Nephron (organoid): ENCODE results near the gene SIK3.
A peak's percentile ranks its signal among the peaks of the same experiment; 100 is the strongest.

Experiments
- H3K27ac Mint-ChIP-seq, 3 experiments: 2 replicates each; pipeline ENCODE4 v1.8.0; 2020; ENCODE audit warnings: mixed read lengths in 3 of 3, mild to moderate bottlenecking in 2 of 3, moderate library complexity in 1 of 3
- H3K27me3 Mint-ChIP-seq: 2 replicates; pipeline ENCODE4 v1.8.0; 2021; ENCODE audit warnings: low read depth, mild to moderate bottlenecking, moderate library complexity, mixed read lengths
- H3K36me3 Mint-ChIP-seq: 2 replicates; pipeline ENCODE4 v1.8.0; 2020; ENCODE audit warnings: low read depth, mixed read lengths
- H3K4me1 Mint-ChIP-seq: 2 replicates; pipeline ENCODE4 v1.8.0; 2020; ENCODE audit warnings: mixed read lengths
- H3K4me3 Mint-ChIP-seq, 3 experiments: 2 replicates each; pipeline ENCODE4 v1.8.0; 2020; ENCODE audit warnings: mild to moderate bottlenecking in 3 of 3, mixed read lengths in 3 of 3, moderate library complexity in 2 of 3
- H3K9me3 Mint-ChIP-seq: 2 replicates; pipeline ENCODE4 v1.8.0; 2020; ENCODE audit warnings: mixed read lengths
- CTCF ChIP-seq, 3 experiments: fragments of 200-600 bp; sonication (generic); IDR thresholded peaks; one replicate each; pipeline ENCODE4 v1.5.0; 2021; ENCODE audit warnings: antibody characterized with exemption in 3 of 3; ENCODE audit not compliant: unreplicated experiment in 3 of 3

SIK3 gene

DNA sequence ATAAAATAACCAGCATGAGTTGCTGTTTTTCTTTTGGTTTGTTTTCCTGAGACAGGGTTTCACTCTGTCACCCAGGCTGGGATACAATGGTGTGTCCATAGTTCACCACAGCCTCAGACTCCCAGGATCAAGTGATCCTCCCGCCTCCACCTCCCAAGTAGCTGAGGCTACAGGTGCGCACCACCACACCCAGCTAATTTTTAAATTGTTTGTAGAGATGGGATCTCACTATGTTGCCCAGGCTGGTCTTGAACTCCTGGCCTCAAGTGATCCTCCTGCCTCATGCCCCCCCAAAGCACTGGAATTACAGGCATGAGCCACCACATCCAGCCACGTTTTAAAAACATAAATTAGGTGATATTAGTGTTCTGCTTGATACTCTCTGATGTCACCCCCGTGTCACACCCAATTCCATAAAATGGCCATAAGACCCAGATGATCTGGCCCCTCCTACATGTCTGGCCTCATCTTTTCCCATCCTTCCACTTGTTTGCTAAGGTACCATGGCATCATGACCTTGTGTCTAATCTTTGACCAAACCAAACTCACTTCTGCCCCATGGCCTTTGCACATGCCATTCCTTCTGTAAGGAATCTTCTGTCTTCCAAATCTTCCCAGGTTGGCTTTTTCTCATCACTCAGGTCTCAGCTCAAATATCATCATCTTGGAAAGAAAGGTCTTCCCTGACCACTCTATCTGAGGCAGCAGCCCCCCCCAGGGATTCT is 6.3 kb downstream of the SIK3 start:
- Mint-ChIP-seq H3K9me3 (no peaks in the 10 kb centered on the region), H3K27ac (no peak overlapping the region), H3K36me3 (peaks cover 11% of the 10 kb centered on the region), H3K4me1 (peaks cover 30% of the 10 kb centered on the region), H3K4me3 (no peak overlapping the region), H3K27me3 (no peaks in the 10 kb centered on the region)
- no peak for TF ChIP-seq CTCF (IDR thresholded peaks at IDR 0.05; ENCODE audit: unreplicated experiment in 3 of 3)

- TF ChIP-seq CTCF (IDR thresholded peaks at IDR 0.05; ENCODE audit: unreplicated experiment in 3 of 3), result no peak
- H3K4me3 Mint-ChIP-seq, result no peak overlapping the region
- no peak overlapping the region for H3K27ac Mint-ChIP-seq
- H3K36me3 Mint-ChIP-seq, result peaks cover 11% of the 10 kb centered on the region
- H3K4me1 Mint-ChIP-seq, result peaks cover 15% of the 10 kb centered on the region
- H3K27me3 Mint-ChIP-seq, result no peaks in the 10 kb centered on the region
- no peaks in the 10 kb centered on the region for H3K9me3 Mint-ChIP-seq
These were observed 8.0 kb downstream of the SIK3 start for GRCh38 chr11:117090111-117090706.

GRCh38 chr11:117089685-117090084 is 8.5 kb downstream of the SIK3 start:
- Mint-ChIP-seq H3K9me3 (no peaks in the 10 kb centered on the region), H3K36me3 (peaks cover 11% of the 10 kb centered on the region)
- no peak for TF ChIP-seq CTCF (IDR thresholded peaks at IDR 0.05; ENCODE audit: unreplicated experiment in 3 of 3)

DNA sequence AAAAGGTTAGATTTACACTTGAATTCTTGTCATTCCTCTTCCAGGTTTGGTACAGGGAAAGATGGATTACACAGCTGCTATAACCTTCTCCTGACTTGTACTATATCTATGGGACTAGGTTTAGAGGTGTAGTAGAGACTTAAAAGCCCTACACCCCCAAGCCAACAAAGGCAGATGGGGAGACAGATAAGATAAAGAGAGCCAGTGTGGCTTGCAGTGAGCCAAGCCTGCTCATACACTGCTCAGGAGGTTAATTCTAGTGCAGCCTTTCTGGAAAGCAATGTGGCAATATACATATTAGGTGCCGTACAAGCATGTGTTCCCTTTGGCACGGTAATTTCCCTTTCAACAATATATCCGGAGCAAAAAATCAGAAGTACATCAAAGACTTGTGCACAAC is 10.8 kb downstream of the SIK3 start:
- H3K4me3 Mint-ChIP-seq, result no peak overlapping the region
- H3K4me1 Mint-ChIP-seq, result peaks cover 26% of the 10 kb centered on the region
- no peak for TF ChIP-seq CTCF (IDR thresholded peaks at IDR 0.05; ENCODE audit: unreplicated experiment in 3 of 3)
- H3K36me3 Mint-ChIP-seq, result peaks cover 9% of the 10 kb centered on the region
- no peaks in the 10 kb centered on the region for H3K27me3 Mint-ChIP-seq
- no peaks in the 10 kb centered on the region for H3K9me3 Mint-ChIP-seq
- H3K27ac Mint-ChIP-seq, result no peak overlapping the region

More at GRCh38 chr11:117089685-117090084, 8.5 kb downstream of the SIK3 start:
- H3K4me3 Mint-ChIP-seq, result no peak overlapping the region
- H3K27me3 Mint-ChIP-seq, result no peaks in the 10 kb centered on the region
- H3K4me1 Mint-ChIP-seq, result peaks cover 13% of the 10 kb centered on the region
- no peak overlapping the region for H3K27ac Mint-ChIP-seq

- Mint-ChIP-seq H3K27me3 (no peaks in the 10 kb centered on the region), H3K4me1 (peaks cover 26% of the 10 kb centered on the region), H3K4me3 (no peak overlapping the region), H3K27ac (peak overlapping the region in 2 of 3 experiments; percentile 5 to 37), H3K9me3 (no peaks in the 10 kb centered on the region), H3K36me3 (peaks cover 8% of the 10 kb centered on the region)
- TF ChIP-seq CTCF (IDR thresholded peaks at IDR 0.05; ENCODE audit: unreplicated experiment in 3 of 3), result no peak
These were observed 13.2 kb downstream of the SIK3 start for GRCh38 chr11:117084992-117085391.
